D721Med (cell line): ENCODE measurements around the gene ZDHHC19.
"Not testable (repeated sequence)": the region's sequence is repeated elsewhere in the genome, so short reads cannot be mapped to it uniquely, and the experiment has no call there.

Source experiments
- DNase-seq: peaks from one replicate; pipeline ENCODE4 v3.0.0; 2011; ENCODE audit warnings: low spot score; ENCODE audit not compliant: insufficient read length
- FAIRE-seq: peaks from 2 replicates; lab custom pipeline; 2011; peaks lifted over from hg19 to GRCh38; lab: Jason Lieb, UNC
- TF ChIP-seq, protein P1 (sequence below): IDR thresholded peaks from 2 replicates; pipeline ENCODE4 v1.5.1; 2012; ENCODE audit warnings: mild to moderate bottlenecking, control low read depth; ENCODE audit not compliant: insufficient read depth; ENCODE audit errors: missing control alignments

Gene ZDHHC19

DNA sequence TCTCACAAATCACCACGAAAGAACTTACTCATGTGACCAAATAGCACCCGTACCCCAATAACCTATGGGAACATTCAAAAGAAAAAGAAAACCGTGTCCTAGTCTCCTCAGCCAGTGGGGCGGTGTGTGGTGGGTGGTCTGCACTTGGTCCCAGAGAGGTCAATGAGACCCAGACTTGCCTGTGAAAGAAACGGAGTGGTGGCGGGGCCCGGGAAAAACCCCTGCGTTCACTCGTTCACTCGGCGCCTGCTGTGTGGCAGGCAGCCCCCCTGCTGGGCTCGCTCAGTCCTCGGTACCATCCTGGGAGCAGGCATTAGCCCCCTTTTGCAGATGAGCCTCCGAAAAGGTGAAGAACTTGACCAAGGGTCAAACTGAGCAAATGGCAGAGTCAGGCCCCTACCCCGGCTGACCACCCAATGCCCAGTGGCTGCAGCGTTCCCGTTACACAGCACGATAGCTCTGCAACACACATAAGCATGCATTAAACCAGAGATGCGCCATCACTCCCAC is 36.0 kb downstream of the ZDHHC19 start:
- FAIRE-seq = no peak
- DNase-seq = no peak
- TF ChIP-seq, protein P1, sequence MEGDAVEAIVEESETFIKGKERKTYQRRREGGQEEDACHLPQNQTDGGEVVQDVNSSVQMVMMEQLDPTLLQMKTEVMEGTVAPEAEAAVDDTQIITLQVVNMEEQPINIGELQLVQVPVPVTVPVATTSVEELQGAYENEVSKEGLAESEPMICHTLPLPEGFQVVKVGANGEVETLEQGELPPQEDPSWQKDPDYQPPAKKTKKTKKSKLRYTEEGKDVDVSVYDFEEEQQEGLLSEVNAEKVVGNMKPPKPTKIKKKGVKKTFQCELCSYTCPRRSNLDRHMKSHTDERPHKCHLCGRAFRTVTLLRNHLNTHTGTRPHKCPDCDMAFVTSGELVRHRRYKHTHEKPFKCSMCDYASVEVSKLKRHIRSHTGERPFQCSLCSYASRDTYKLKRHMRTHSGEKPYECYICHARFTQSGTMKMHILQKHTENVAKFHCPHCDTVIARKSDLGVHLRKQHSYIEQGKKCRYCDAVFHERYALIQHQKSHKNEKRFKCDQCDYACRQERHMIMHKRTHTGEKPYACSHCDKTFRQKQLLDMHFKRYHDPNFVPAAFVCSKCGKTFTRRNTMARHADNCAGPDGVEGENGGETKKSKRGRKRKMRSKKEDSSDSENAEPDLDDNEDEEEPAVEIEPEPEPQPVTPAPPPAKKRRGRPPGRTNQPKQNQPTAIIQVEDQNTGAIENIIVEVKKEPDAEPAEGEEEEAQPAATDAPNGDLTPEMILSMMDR = no peak

DNA sequence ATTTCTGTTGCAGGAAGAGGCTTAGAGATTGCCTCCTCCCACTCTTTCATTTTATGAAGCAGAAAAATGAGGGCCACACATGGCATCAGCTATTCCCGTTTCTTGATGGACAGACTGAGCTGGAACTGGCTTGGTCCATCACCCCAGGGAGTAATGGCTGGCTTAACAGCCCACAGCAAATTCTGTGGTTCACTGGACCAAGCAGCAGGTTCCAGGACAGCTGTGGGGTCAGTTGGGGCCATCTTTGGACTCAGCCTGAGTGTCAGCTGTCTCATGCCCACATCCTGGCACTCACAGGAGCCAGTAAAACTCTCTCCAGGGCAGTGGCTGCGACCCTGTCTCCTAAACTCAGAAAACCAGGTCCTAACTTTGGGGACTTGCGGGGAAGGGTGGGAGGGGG is 36.5 kb downstream of the ZDHHC19 start:
- DNase-seq (no peak), FAIRE-seq (no peak)
- TF ChIP-seq, protein P1 = no peak

DNA sequence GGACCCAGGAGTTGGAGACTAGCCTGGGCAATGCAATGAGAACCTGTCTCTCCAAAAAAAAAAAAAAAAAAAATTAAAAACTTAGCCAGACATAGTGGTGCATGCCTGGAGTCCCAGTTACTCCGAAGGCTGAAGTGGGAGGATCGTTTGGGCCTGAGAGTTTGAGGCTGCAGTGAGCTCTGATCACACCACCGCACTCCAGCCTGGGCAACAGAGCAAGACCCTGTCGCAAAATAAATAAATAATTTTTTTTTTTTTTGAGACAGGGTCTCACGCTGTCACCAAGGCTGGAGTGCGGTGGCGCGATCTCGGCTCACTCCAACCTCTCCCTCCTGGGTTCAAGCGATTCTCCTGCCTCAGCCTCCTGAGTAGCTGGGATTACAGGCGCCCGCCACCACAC is 40.9 kb downstream of the ZDHHC19 start:
- not testable (repeated sequence) for FAIRE-seq, DNase-seq

DNA sequence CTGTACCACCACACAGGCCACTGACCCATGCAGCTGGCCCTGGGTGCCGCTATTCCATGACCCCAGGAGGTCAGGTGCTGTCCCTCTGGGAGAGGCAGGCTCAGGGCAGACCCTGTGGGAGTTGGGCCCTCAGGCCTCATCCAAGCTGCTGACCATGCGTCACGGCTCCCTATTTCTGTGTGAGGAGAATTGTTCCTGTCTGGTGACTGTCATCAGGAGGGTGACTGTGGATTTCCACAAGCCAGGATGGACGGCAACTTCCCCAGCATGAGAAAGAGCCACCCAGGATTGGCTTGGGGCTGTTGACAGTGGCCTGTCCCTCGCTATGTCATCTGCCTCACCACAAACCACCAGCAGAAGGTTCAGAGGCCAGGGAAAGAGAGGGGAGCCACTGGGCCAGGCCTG is 41.4 kb downstream of the ZDHHC19 start:
- DNase-seq (no peak), FAIRE-seq (no peak)
- TF ChIP-seq, protein P1 = no peak

DNA sequence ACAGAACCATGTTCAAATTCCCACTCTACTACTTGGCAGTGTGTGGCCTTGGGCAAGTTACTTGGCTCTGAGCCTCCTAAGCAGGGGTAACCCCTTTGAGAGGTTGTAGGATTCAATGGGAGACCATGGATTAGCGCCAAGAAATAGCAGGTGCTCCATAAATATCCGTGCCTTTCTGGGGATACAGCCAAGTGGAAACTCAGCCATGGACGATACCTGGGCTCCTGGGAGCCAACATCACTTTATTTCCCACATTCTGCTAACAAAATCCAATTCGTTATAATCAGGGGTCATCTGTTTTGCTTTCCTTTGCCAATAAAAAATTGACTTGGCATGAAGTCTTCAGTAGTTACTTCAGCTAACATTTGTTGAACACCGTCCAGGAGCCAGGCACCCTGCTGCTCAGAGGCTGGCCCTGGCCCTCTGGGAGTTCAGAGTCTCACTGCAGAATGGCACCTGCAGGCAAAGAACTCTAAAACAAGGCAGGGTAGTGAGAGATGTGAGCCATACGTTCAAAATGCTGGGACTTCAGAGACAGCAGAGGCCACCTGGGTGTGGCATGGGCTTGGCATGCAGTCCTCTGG is 42.3 kb downstream of the ZDHHC19 start:
- TF ChIP-seq, protein P1 = no peak
- FAIRE-seq (no peak), DNase-seq (no peak)

DNA sequence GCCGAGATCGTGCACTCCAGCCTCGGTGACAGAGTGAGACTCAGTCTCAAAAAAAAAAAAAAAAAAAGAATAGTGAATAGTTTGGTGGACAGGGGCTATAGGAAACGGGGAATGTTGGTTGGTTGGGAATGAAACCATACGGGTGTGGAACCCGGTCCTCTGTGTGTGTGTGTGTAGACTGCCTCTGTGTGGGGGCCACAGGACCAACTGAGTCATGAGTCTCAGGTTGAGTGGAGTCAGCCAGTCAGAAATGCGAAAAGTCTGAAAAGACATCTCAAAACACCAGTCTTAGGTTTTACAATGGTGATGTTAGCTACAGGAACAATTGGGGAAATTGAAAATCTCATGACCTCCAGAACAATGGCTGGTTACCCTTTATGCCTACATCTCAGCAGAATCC is 44.5 kb downstream of the ZDHHC19 start:
- TF ChIP-seq, protein P1 = no peak
- FAIRE-seq (no peak), DNase-seq (no peak)

DNA sequence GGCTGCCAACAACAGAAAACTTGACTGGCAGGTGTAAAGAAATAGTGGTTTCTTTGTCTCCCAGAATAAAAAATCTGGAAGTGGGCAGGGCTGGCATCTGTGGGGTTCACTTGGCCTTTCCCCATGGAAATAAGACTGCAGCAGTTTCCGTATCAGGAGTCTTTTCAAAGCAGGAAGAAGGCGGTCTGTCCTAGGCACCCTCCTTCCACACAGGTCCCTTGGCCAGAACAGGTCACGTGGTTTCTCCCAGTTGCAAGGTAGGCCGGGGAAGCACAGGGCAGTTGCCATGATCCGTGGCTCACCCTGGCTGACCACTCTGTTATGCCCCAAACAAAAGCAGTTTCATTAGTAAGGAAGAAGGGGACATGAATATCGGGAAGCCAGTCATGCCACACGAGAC is 45.4 kb downstream of the ZDHHC19 start:
- TF ChIP-seq, protein P1 = no peak
- FAIRE-seq = no peak
- DNase-seq = no peak

DNA sequence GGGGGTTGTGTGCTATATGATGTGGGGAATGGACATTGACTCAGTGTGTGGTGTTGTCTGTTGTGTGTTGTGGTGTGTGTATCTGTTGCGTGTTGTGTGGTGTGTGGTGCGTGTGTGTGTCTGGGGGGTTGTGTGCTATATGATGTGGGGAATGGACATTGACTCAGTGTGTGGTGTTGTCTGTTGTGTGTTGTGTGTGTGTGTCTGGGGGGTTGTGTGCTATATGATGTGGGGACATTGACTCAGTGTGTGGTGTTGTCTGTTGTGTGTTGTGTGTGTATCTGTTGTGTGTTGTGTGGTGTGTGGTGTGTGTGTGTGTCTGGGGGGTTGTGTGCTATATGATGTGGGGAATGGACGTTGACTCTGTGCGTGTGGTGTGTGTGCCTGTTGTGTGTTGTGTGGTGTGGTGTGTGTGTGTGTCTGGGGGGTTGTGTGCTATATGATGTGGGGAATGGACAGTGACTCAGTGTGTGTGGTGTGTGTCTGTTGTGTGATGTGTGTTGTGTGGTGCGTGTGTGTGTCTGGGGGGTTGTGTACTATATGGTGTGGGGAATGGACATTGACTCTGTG is 46.1 kb downstream of the ZDHHC19 start:
- DNase-seq, FAIRE-seq: not testable (repeated sequence)
